HepG2 (cell line): ENCODE results near the gene UGT1A7.

Experiments used
- CTCF ChIP-seq: sonication (generic); formaldehyde crosslinking; IDR thresholded peaks from 2 replicates; pipeline ENCODE4 v1.5.0; 2020; ENCODE audit warnings: mild to moderate bottlenecking, missing genetic modification reagents, moderate library complexity
- GTF2F1 ChIP-seq: fragments of 150-350 bp; IDR thresholded peaks from 2 replicates; pipeline ENCODE4 v1.6.1; 2014; ENCODE audit warnings: low read length
- HDAC1 ChIP-seq: sonication (generic); formaldehyde crosslinking; IDR thresholded peaks from 2 replicates; pipeline ENCODE4 v1.5.1; 2020; ENCODE audit warnings: mild to moderate bottlenecking, missing genetic modification reagents
- HDAC2 ChIP-seq: sonication (generic); formaldehyde crosslinking; IDR thresholded peaks from 2 replicates; pipeline ENCODE4 v1.4.0; 2020; ENCODE audit warnings: missing genetic modification reagents
- JUN ChIP-seq: sonication (generic); formaldehyde crosslinking; IDR thresholded peaks from 2 replicates; pipeline ENCODE4 v1.4.0; 2020; ENCODE audit warnings: mild to moderate bottlenecking, missing genetic modification reagents
- NBN ChIP-seq: fragments of 450-650 bp; conservative IDR thresholded peaks from 2 replicates; pipeline ENCODE4 v1.6.1; 2017
- POLR2AphosphoS5 ChIP-seq: IDR thresholded peaks from 2 replicates; pipeline ENCODE4 v1.6.1; 2012; ENCODE audit warnings: low read depth, low read length
- SP1 ChIP-seq, 2 experiments: fragments of 450-650 bp in 1 of 2; sonication (generic) in 1 of 2; formaldehyde crosslinking in 1 of 2; IDR thresholded peaks; 2 replicates each; pipeline versions ENCODE4 v1.4.0 to v1.6.1; 2016 to 2020; ENCODE audit warnings: missing genetic modification reagents in 1 of 2
- SRSF4 ChIP-seq: fragments of 200-400 bp; formaldehyde crosslinking; IDR thresholded peaks from one replicate; pipeline ENCODE4 v1.6.1; 2018; ENCODE audit warnings: mild to moderate bottlenecking, low read depth, low read length, moderate library complexity; ENCODE audit not compliant: poor library complexity, severe bottlenecking
- ZNF274 ChIP-seq: sonication (generic); formaldehyde crosslinking; IDR thresholded peaks from 2 replicates; pipeline ENCODE4 v1.5.1; 2020; ENCODE audit warnings: mild to moderate bottlenecking, missing genetic modification reagents
- ZZZ3 ChIP-seq: sonication (generic); formaldehyde crosslinking; IDR thresholded peaks from 2 replicates; pipeline ENCODE4 v1.4.0; 2020; ENCODE audit warnings: missing genetic modification reagents, mild to moderate bottlenecking, borderline replicate concordance
- TF ChIP-seq, protein P1 (sequence below): IDR thresholded peaks from 2 replicates; pipeline ENCODE4 v1.6.1; 2016; ENCODE audit warnings: control low read depth

GRCh38 chr2:233816771-233817170, 135.1 kb downstream of the UGT1A7 start:
- TF ChIP-seq CTCF (CRISPR knock-in tag) (no peak), POLR2AphosphoS5 (no peak), ZNF274 (CRISPR knock-in tag) (no peak), JUN (CRISPR knock-in tag) (no peak), SP1 (IDR thresholded peaks at IDR 0.05) (no peak), SP1 (CRISPR knock-in tag; IDR thresholded peaks at IDR 0.05) (no peak), ZZZ3 (CRISPR knock-in tag) (no peak), HDAC2 (CRISPR knock-in tag) (no peak), GTF2F1 (no peak), NBN (no peak), HDAC1 (no peak), SRSF4 (no peak)
- TF ChIP-seq, protein P1, sequence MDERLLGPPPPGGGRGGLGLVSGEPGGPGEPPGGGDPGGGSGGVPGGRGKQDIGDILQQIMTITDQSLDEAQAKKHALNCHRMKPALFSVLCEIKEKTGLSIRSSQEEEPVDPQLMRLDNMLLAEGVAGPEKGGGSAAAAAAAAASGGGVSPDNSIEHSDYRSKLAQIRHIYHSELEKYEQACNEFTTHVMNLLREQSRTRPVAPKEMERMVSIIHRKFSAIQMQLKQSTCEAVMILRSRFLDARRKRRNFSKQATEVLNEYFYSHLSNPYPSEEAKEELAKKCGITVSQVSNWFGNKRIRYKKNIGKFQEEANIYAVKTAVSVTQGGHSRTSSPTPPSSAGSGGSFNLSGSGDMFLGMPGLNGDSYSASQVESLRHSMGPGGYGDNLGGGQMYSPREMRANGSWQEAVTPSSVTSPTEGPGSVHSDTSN, result no peak
